ENCODE results near the gene MTIF2. TPM values are rescaled to one million over a fixed set of nuclear protein-coding genes. Genes with fewer than 3 reads are reported as not detected.

MTIF2 gene
- total RNA-seq, 1 experiment from 2014 or later, result 43.9 TPM

GRCh38 chr2:55233658-55233940, 35.4 kb downstream of the MTIF2 start (continued):
- TF ChIP-seq E2F1 (CRISPR knock-in tag; IDR thresholded peaks at IDR 0.05) (no peak), RELA (CRISPR knock-in tag; IDR thresholded peaks at IDR 0.05; ENCODE audit: borderline replicate concordance) (no peak), NFATC4 (CRISPR knock-in tag; IDR thresholded peaks at IDR 0.05) (no peak), PREB (CRISPR knock-in tag; IDR thresholded peaks at IDR 0.05; ENCODE audit: borderline replicate concordance) (no peak), TCF7 (CRISPR knock-in tag; IDR thresholded peaks at IDR 0.05; ENCODE audit: low read depth) (no peak)

- CTCF ChIA-PET, result no interaction called here
- Mint-ChIP-seq H3K27me3 (ENCODE audit: low read depth) (no peaks in the 10 kb centered on the region), H3K4me1 (peaks cover 25% of the 10 kb centered on the region), H3K4me3 (peak overlapping the region; percentile 100), H3K36me3 (peaks cover 38% of the 10 kb centered on the region), H3K27ac (peak overlapping the region; percentile 98), H3K9me3 (no peaks in the 10 kb centered on the region)
- ATAC-seq, result no peak
- POLR2A ChIA-PET, result interaction anchor here (0.6 to 1.4 kb wide), 4 partner anchors 9 to 187 kb away, joined by 3 to 6 read pairs (median 4); partner anchors contain the start of genes CCDC88A and RTN4
- no peak for DNase-seq (ENCODE audit: low spot score)
- TF ChIP-seq ARID4B (CRISPR knock-in tag; IDR thresholded peaks at IDR 0.05; ENCODE audit: borderline replicate concordance) (no peak; the same call in 1 of the 2 replicates), CREB1 (CRISPR knock-in tag; IDR thresholded peaks at IDR 0.05) (no peak), ZNF416 (CRISPR knock-in tag; IDR thresholded peaks at IDR 0.05) (0 out of 2 replicates have a peak, but pooled peaks have one; percentile 15), NFYB (CRISPR knock-in tag; conservative IDR thresholded peaks at IDR 0.05; ENCODE audit: low read depth) (0 out of 2 replicates have a peak, but pooled peaks have one; percentile 2), KAT7 (CRISPR knock-in tag; IDR thresholded peaks at IDR 0.05; ENCODE audit: borderline replicate concordance) (0 out of 2 replicates have a peak, but pooled peaks have one; percentile 65), PRDM15 (CRISPR knock-in tag; IDR thresholded peaks at IDR 0.05) (peak; percentile 14; the same call in 1 of the 2 replicates), OVOL2 (CRISPR knock-in tag; IDR thresholded peaks at IDR 0.05; ENCODE audit: borderline replicate concordance) (no peak), MAX (CRISPR knock-in tag; IDR thresholded peaks at IDR 0.05) (peak; percentile 26; the same call in 1 of the 2 replicates), CDX4 (CRISPR knock-in tag; IDR thresholded peaks at IDR 0.05; ENCODE audit: borderline replicate concordance) (no peak), ZNF232 (CRISPR knock-in tag; IDR thresholded peaks at IDR 0.05) (no peak), PREB (CRISPR knock-in tag; IDR thresholded peaks at IDR 0.05; ENCODE audit: borderline replicate concordance) (peak; percentile 11; the same call in 1 of the 2 replicates), ZNF532 (CRISPR knock-in tag; IDR thresholded peaks at IDR 0.05; ENCODE audit: borderline replicate concordance) (0 out of 2 replicates have a peak, but pooled peaks have one; percentile 15)
These were observed 36.0 kb downstream of the MTIF2 start for GRCh38 chr2:55232863-55233657.

All from WTC11 (cell line).